HK-2 (cell line): Measurements from ENCODE around the gene AFAP1.
A peak's percentile ranks its signal among the peaks of the same experiment; 100 is the strongest.

ENCODE experiments used
- DNase-seq: peaks from one replicate; pipeline ENCODE4 v3.0.0-alpha.2; 2018; ENCODE audit not compliant: unreplicated experiment

AFAP1 gene

GRCh38 chr4:7739077-7739917 is 200.4 kb downstream of the AFAP1 start:
- no peak for DNase-seq

- DNase-seq = no peak
Observed at GRCh38 chr4:7738458-7739076, 201.1 kb downstream of the AFAP1 start.

- DNase-seq = no peak
Observed at GRCh38 chr4:7737752-7738457, 201.8 kb downstream of the AFAP1 start.

GRCh38 chr4:7737268-7737645 is 202.4 kb downstream of the AFAP1 start:
- no peak for DNase-seq

- DNase-seq = peak; percentile 48
Observed at GRCh38 chr4:7736436-7737267, 203.0 kb downstream of the AFAP1 start.

- DNase-seq = no peak
Observed at GRCh38 chr4:7735961-7736360, 203.7 kb downstream of the AFAP1 start.

GRCh38 chr4:7735395-7735794 is 204.3 kb downstream of the AFAP1 start:
- DNase-seq = no peak

- DNase-seq = no peak
Observed at GRCh38 chr4:7734651-7735260, 204.9 kb downstream of the AFAP1 start.

GRCh38 chr4:7733801-7734650 is 205.6 kb downstream of the AFAP1 start:
- DNase-seq = no peak

GRCh38 chr4:7733201-7733600 is 206.5 kb downstream of the AFAP1 start:
- no peak for DNase-seq

- no peak for DNase-seq
Observed at GRCh38 chr4:7732263-7732662, 207.4 kb downstream of the AFAP1 start.

GRCh38 chr4:7731437-7731836 is 208.2 kb downstream of the AFAP1 start:
- DNase-seq = no peak

- no peak for DNase-seq
Observed at GRCh38 chr4:7727749-7728148, 211.9 kb downstream of the AFAP1 start.

GRCh38 chr4:7726665-7727413 is 212.8 kb downstream of the AFAP1 start:
- no peak for DNase-seq

GRCh38 chr4:7725951-7726350 is 213.7 kb downstream of the AFAP1 start:
- DNase-seq = peak; percentile 45

- DNase-seq = no peak
Observed at GRCh38 chr4:7723625-7724024, 216.0 kb downstream of the AFAP1 start.

- DNase-seq = no peak
Observed at GRCh38 chr4:7722766-7723387, 216.8 kb downstream of the AFAP1 start.

GRCh38 chr4:7721984-7722551 is 217.6 kb downstream of the AFAP1 start:
- no peak for DNase-seq
